ENCODE results near the gene UVRAG.

The UVRAG gene

DNA sequence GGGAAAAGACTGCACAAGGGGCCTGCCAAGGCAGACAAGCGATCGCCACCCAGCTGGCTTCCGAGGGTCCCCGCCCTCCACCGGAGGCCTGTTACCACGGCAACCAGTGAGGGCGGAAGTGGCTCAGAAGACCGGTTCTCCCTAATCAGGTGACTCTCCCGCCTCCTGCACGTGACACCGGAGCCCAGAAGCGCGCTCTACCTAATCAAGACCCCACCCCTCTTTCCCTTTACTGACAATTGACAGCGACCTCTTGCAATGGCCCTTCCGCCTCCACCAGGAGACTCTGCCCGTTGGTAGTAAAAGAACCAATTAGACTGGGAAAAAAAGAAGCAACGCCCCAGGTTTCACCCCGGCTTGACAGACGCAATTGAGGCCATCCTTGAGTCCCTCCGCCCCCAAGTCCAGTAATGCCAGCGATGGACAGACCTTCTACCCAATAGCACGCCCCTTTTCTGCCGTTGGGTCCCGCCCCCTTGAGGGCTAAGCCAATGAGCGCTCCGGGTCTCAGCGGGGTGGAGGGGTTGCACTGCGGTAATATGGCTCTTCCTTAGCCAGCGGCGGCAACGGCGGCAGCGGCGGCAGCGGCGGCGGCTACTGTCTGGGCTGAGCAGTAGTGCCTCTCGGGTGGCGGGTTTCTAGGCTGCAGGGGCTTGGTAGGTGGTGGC, at the start of gene UVRAG (continued):
- TF ChIP-seq ZIC2 (tag by site-specific recombination; IDR thresholded peaks at IDR 0.05) = peak; percentile 79
- TF ChIP-seq IKZF3 (tag by site-specific recombination; IDR thresholded peaks at IDR 0.05) = no peak
- TF ChIP-seq, protein P1, sequence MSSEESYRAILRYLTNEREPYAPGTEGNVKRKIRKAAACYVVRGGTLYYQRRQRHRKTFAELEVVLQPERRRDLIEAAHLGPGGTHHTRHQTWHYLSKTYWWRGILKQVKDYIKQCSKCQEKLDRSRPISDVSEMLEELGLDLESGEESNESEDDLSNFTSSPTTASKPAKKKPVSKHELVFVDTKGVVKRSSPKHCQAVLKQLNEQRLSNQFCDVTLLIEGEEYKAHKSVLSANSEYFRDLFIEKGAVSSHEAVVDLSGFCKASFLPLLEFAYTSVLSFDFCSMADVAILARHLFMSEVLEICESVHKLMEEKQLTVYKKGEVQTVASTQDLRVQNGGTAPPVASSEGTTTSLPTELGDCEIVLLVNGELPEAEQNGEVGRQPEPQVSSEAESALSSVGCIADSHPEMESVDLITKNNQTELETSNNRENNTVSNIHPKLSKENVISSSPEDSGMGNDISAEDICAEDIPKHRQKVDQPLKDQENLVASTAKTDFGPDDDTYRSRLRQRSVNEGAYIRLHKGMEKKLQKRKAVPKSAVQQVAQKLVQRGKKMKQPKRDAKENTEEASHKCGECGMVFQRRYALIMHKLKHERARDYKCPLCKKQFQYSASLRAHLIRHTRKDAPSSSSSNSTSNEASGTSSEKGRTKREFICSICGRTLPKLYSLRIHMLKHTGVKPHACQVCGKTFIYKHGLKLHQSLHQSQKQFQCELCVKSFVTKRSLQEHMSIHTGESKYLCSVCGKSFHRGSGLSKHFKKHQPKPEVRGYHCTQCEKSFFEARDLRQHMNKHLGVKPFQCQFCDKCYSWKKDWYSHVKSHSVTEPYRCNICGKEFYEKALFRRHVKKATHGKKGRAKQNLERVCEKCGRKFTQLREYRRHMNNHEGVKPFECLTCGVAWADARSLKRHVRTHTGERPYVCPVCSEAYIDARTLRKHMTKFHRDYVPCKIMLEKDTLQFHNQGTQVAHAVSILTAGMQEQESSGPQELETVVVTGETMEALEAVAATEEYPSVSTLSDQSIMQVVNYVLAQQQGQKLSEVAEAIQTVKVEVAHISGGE (tag by site-specific recombination; conservative IDR thresholded peaks at IDR 0.05; ENCODE audit: low read depth) = peak; percentile 27; the same call in 1 of the 2 replicates
- TF ChIP-seq ZNF169 (tag by site-specific recombination; IDR thresholded peaks at IDR 0.05) = no peak
- TF ChIP-seq ZNF302 (tag by site-specific recombination; IDR thresholded peaks at IDR 0.05; ENCODE audit: low read depth) = no peak
- no peak for TF ChIP-seq MEIS1 (CRISPR knock-in tag; IDR thresholded peaks at IDR 0.05; ENCODE audit: borderline replicate concordance)
- TF ChIP-seq EGR2 (tag by site-specific recombination; IDR thresholded peaks at IDR 0.05; ENCODE audit: low read depth) = no peak
- peak; percentile 95 for TF ChIP-seq SP2 (tag by site-specific recombination; IDR thresholded peaks at IDR 0.05)
- no peak for TF ChIP-seq HOXD13 (CRISPR knock-in tag; IDR thresholded peaks at IDR 0.05; ENCODE audit: borderline replicate concordance)
- TF ChIP-seq ZNF292 (tag by site-specific recombination; IDR thresholded peaks at IDR 0.05; ENCODE audit: borderline replicate concordance, low read depth) = no peak
- TF ChIP-seq, protein P2, sequence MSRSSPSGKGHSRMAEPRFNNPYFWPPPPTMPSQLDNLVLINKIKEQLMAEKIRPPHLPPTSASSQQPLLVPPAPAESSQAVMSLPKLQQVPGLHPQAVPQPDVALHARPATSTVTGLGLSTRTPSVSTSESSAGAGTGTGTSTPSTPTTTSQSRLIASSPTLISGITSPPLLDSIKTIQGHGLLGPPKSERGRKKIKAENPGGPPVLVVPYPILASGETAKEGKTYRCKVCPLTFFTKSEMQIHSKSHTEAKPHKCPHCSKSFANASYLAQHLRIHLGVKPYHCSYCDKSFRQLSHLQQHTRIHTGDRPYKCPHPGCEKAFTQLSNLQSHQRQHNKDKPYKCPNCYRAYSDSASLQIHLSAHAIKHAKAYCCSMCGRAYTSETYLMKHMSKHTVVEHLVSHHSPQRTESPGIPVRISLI (tag by site-specific recombination; IDR thresholded peaks at IDR 0.05) = no peak
- TF ChIP-seq, protein P3, sequence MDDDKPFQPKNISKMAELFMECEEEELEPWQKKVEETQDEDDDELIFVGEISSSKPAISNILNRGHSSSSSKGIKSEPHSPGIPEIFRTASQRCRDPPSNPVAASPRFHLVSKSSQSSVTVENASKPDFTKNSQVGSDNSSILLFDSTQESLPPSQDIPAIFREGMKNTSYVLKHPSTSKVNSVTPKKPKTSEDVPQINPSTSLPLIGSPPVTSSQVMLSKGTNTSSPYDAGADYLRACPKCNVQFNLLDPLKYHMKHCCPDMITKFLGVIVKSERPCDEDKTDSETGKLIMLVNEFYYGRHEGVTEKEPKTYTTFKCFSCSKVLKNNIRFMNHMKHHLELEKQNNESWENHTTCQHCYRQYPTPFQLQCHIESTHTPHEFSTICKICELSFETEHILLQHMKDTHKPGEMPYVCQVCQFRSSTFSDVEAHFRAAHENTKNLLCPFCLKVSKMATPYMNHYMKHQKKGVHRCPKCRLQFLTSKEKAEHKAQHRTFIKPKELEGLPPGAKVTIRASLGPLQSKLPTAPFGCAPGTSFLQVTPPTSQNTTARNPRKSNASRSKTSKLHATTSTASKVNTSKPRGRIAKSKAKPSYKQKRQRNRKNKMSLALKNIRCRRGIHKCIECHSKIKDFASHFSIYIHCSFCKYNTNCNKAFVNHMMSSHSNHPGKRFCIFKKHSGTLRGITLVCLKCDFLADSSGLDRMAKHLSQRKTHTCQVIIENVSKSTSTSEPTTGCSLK (tag by site-specific recombination; IDR thresholded peaks at IDR 0.05) = no peak
- TF ChIP-seq, protein P4, sequence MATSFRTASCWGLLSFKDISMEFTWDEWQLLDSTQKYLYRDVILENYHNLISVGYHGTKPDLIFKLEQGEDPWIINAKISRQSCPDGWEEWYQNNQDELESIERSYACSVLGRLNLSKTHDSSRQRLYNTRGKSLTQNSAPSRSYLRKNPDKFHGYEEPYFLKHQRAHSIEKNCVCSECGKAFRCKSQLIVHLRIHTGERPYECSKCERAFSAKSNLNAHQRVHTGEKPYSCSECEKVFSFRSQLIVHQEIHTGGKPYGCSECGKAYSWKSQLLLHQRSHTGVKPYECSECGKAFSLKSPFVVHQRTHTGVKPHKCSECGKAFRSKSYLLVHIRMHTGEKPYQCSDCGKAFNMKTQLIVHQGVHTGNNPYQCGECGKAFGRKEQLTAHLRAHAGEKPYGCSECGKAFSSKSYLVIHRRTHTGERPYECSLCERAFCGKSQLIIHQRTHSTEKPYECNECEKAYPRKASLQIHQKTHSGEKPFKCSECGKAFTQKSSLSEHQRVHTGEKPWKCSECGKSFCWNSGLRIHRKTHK (tag by site-specific recombination; IDR thresholded peaks at IDR 0.05) = no peak
- TF ChIP-seq KLF8 (tag by site-specific recombination; IDR thresholded peaks at IDR 0.05) = peak; percentile 49
- TF ChIP-seq, protein P5, sequence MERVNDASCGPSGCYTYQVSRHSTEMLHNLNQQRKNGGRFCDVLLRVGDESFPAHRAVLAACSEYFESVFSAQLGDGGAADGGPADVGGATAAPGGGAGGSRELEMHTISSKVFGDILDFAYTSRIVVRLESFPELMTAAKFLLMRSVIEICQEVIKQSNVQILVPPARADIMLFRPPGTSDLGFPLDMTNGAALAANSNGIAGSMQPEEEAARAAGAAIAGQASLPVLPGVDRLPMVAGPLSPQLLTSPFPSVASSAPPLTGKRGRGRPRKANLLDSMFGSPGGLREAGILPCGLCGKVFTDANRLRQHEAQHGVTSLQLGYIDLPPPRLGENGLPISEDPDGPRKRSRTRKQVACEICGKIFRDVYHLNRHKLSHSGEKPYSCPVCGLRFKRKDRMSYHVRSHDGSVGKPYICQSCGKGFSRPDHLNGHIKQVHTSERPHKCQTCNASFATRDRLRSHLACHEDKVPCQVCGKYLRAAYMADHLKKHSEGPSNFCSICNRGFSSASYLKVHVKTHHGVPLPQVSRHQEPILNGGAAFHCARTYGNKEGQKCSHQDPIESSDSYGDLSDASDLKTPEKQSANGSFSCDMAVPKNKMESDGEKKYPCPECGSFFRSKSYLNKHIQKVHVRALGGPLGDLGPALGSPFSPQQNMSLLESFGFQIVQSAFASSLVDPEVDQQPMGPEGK (tag by site-specific recombination; IDR thresholded peaks at IDR 0.05) = no peak
- TF ChIP-seq OSR2 (tag by site-specific recombination; IDR thresholded peaks at IDR 0.05) = peak; percentile 76
- TF ChIP-seq ZNF10 (tag by site-specific recombination; IDR thresholded peaks at IDR 0.05) = peak; percentile 100
- peak; percentile 71 for TF ChIP-seq ZEB2 (tag by site-specific recombination; IDR thresholded peaks at IDR 0.05)
- TF ChIP-seq ZNF157 (tag by site-specific recombination; IDR thresholded peaks at IDR 0.05) = no peak
- TF ChIP-seq, protein P6, sequence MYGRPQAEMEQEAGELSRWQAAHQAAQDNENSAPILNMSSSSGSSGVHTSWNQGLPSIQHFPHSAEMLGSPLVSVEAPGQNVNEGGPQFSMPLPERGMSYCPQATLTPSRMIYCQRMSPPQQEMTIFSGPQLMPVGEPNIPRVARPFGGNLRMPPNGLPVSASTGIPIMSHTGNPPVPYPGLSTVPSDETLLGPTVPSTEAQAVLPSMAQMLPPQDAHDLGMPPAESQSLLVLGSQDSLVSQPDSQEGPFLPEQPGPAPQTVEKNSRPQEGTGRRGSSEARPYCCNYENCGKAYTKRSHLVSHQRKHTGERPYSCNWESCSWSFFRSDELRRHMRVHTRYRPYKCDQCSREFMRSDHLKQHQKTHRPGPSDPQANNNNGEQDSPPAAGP (tag by site-specific recombination; IDR thresholded peaks at IDR 0.05) = no peak
- TF ChIP-seq ZNF585B (tag by site-specific recombination; IDR thresholded peaks at IDR 0.05) = no peak
- peak; percentile 37; the same call in 1 of the 2 replicates for TF ChIP-seq ZNF76 (tag by site-specific recombination; IDR thresholded peaks at IDR 0.05; ENCODE audit: borderline replicate concordance, low read depth)
- no peak for TF ChIP-seq RBAK (tag by site-specific recombination; IDR thresholded peaks at IDR 0.05)
- TF ChIP-seq, protein P7, sequence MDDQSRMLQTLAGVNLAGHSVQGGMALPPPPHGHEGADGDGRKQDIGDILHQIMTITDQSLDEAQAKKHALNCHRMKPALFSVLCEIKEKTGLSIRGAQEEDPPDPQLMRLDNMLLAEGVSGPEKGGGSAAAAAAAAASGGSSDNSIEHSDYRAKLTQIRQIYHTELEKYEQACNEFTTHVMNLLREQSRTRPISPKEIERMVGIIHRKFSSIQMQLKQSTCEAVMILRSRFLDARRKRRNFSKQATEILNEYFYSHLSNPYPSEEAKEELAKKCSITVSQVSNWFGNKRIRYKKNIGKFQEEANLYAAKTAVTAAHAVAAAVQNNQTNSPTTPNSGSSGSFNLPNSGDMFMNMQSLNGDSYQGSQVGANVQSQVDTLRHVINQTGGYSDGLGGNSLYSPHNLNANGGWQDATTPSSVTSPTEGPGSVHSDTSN (CRISPR knock-in tag; IDR thresholded peaks at IDR 0.05) = peak; percentile 82; the same call in 1 of the 2 replicates
- TF ChIP-seq, protein P8, sequence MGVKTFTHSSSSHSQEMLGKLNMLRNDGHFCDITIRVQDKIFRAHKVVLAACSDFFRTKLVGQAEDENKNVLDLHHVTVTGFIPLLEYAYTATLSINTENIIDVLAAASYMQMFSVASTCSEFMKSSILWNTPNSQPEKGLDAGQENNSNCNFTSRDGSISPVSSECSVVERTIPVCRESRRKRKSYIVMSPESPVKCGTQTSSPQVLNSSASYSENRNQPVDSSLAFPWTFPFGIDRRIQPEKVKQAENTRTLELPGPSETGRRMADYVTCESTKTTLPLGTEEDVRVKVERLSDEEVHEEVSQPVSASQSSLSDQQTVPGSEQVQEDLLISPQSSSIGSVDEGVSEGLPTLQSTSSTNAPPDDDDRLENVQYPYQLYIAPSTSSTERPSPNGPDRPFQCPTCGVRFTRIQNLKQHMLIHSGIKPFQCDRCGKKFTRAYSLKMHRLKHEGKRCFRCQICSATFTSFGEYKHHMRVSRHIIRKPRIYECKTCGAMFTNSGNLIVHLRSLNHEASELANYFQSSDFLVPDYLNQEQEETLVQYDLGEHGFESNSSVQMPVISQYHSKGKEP (tag by site-specific recombination; IDR thresholded peaks at IDR 0.05) = no peak

Data from HEK293 (cell line).